ENCODE data around the gene SIGLECL1.

Gene SIGLECL1

GRCh38 chr19:51272183-51272810 lies 21.4 kb downstream of the SIGLECL1 start:
- TF ChIP-seq EZH2phosphoT487 (IDR thresholded peaks at IDR 0.05; ENCODE audit: borderline replicate concordance) (no peak), CTCF (conservative IDR thresholded peaks at IDR 0.05; ENCODE audit: low read length) (no peak)
- H3K36me3 ChIP-seq (ENCODE audit: insufficient read depth, low read length), result no peaks in the 10 kb centered on the region
- no peaks in the 10 kb centered on the region for H4K20me1 ChIP-seq (ENCODE audit: insufficient read depth, low read length, poor library complexity, severe bottlenecking)
- H2AFZ ChIP-seq (ENCODE audit: low read length), result no peak overlapping the region
- H3K9me2 ChIP-seq (replicated peaks; ENCODE audit: low read depth, low read length), result no peaks in the 10 kb centered on the region
- no peaks in the 10 kb centered on the region for H3K9me3 ChIP-seq (ENCODE audit: insufficient read depth, low read depth, low read length)
- no peak overlapping the region for H3K4me3 ChIP-seq (ENCODE audit: low read length, poor library complexity, severe bottlenecking)
- H3K79me2 ChIP-seq (ENCODE audit: insufficient read depth, low read length), result no peaks in the 10 kb centered on the region
- no peaks in the 10 kb centered on the region for H3K27me3 ChIP-seq (ENCODE audit: insufficient read depth, low read length, poor library complexity, severe bottlenecking)
- no peaks in the 10 kb centered on the region for H3K4me1 ChIP-seq (ENCODE audit: insufficient read depth, low read length, poor library complexity, severe bottlenecking)
- no peak overlapping the region for H3K4me2 ChIP-seq (ENCODE audit: low read depth, low read length, poor library complexity, severe bottlenecking)
- H3K9ac ChIP-seq (ENCODE audit: low read depth, low read length, poor library complexity, severe bottlenecking), result no peak overlapping the region
- no peaks in the 10 kb centered on the region for H3F3A ChIP-seq (ENCODE audit: low read depth)

GRCh38 chr19:51274049-51274770 lies 23.3 kb downstream of the SIGLECL1 start:
- Histone ChIP-seq H3K36me3 (ENCODE audit: insufficient read depth, low read length) (no peaks in the 10 kb centered on the region), H3K9me3 (ENCODE audit: insufficient read depth, low read depth, low read length) (no peaks in the 10 kb centered on the region), H3F3A (ENCODE audit: low read depth) (no peaks in the 10 kb centered on the region), H3K27me3 (ENCODE audit: insufficient read depth, low read length, poor library complexity, severe bottlenecking) (no peaks in the 10 kb centered on the region), H3K79me2 (ENCODE audit: insufficient read depth, low read length) (no peaks in the 10 kb centered on the region), H2AFZ (ENCODE audit: low read length) (no peak overlapping the region), H3K4me2 (ENCODE audit: low read depth, low read length, poor library complexity, severe bottlenecking) (no peak overlapping the region), H4K20me1 (ENCODE audit: insufficient read depth, low read length, poor library complexity, severe bottlenecking) (no peaks in the 10 kb centered on the region), H3K9ac (ENCODE audit: low read depth, low read length, poor library complexity, severe bottlenecking) (no peak overlapping the region), H3K4me1 (ENCODE audit: insufficient read depth, low read length, poor library complexity, severe bottlenecking) (no peaks in the 10 kb centered on the region), H3K4me3 (ENCODE audit: low read length, poor library complexity, severe bottlenecking) (no peak overlapping the region), H3K9me2 (replicated peaks; ENCODE audit: low read depth, low read length) (no peaks in the 10 kb centered on the region)
- TF ChIP-seq EZH2phosphoT487 (IDR thresholded peaks at IDR 0.05; ENCODE audit: borderline replicate concordance) (no peak), CTCF (conservative IDR thresholded peaks at IDR 0.05; ENCODE audit: low read length) (no peak)

- H3K9me2 ChIP-seq (replicated peaks; ENCODE audit: low read depth, low read length), result no peaks in the 10 kb centered on the region
- H3K4me3 ChIP-seq (ENCODE audit: low read length, poor library complexity, severe bottlenecking), result no peak overlapping the region
- H3F3A ChIP-seq (ENCODE audit: low read depth), result no peaks in the 10 kb centered on the region
- H3K36me3 ChIP-seq (ENCODE audit: insufficient read depth, low read length), result no peaks in the 10 kb centered on the region
- H3K27me3 ChIP-seq (ENCODE audit: insufficient read depth, low read length, poor library complexity, severe bottlenecking), result no peaks in the 10 kb centered on the region
- H4K20me1 ChIP-seq (ENCODE audit: insufficient read depth, low read length, poor library complexity, severe bottlenecking), result no peaks in the 10 kb centered on the region
- no peak for TF ChIP-seq CTCF (conservative IDR thresholded peaks at IDR 0.05; ENCODE audit: low read length)
- no peaks in the 10 kb centered on the region for H3K79me2 ChIP-seq (ENCODE audit: insufficient read depth, low read length)
- no peak overlapping the region for H3K9ac ChIP-seq (ENCODE audit: low read depth, low read length, poor library complexity, severe bottlenecking)
- no peaks in the 10 kb centered on the region for H3K9me3 ChIP-seq (ENCODE audit: insufficient read depth, low read depth, low read length)
- H3K4me2 ChIP-seq (ENCODE audit: low read depth, low read length, poor library complexity, severe bottlenecking), result no peak overlapping the region
- H2AFZ ChIP-seq (ENCODE audit: low read length), result no peak overlapping the region
- H3K4me1 ChIP-seq (ENCODE audit: insufficient read depth, low read length, poor library complexity, severe bottlenecking), result no peaks in the 10 kb centered on the region
Measured at GRCh38 chr19:51277112-51277511, 26.2 kb downstream of the SIGLECL1 start.

Data from Loucy (cell line).